Psoas muscle (tissue), 8 donors: ENCODE data around the gene DNAAF2. TPM values are rescaled to one million over a fixed set of nuclear protein-coding genes. Genes with fewer than 3 reads are reported as not detected.

Experiments
- ATAC-seq, 4 donors: fragments of 200-7000 bp; cut with Tn5 transposase; one replicate each; pipeline ENCODE4 v1.9.1; 2020; ENCODE audit warnings: moderate library complexity in 3 of 4, mild to moderate bottlenecking in 2 of 4
- DNase-seq, 2 donors: peaks; one replicate each; pipeline ENCODE4 v3.0.0-alpha.2; 2020
- H3K27ac ChIP-seq: fragments of 200-600 bp; one replicate; pipeline ENCODE4 v1.8.0; 2022
- H3K27me3 ChIP-seq, 3 donors: fragments of 200-600 bp in 1 of 3; one replicate each; pipeline versions ENCODE4 v1.6.1 to v1.8.0; 2013 to 2022; ENCODE audit warnings: low read length in 2 of 3, mild to moderate bottlenecking in 2 of 3, moderate library complexity in 1 of 3; ENCODE audit not compliant: insufficient read depth in 3 of 3
- H3K36me3 ChIP-seq, 2 donors: fragments of 200-600 bp in 1 of 2; one replicate each; pipeline versions ENCODE4 v1.6.1 to v1.8.0; 2013 to 2022; ENCODE audit warnings: low read depth in 1 of 2, mild to moderate bottlenecking in 1 of 2, moderate library complexity in 1 of 2; ENCODE audit not compliant: insufficient read depth in 1 of 2
- H3K4me1 ChIP-seq: fragments of 200-600 bp; one replicate; pipeline ENCODE4 v1.8.0; 2022
- H3K4me3 ChIP-seq: fragments of 200-600 bp; one replicate; pipeline ENCODE4 v1.8.0; 2022; ENCODE audit warnings: mild to moderate bottlenecking
- H3K9me3 ChIP-seq: fragments of 200-600 bp; one replicate; pipeline ENCODE4 v1.8.0; 2022
- WGBS, 3 donors: extraction: QIAGEN DNeasy Blood & Tissue Kit; methylation state at CpG; one replicate each; pipeline versions ENCODE4 v1.1.6 to v1.1.7; 2013; 5-methylcytosine and 5-hydroxymethylcytosine counted together
- intact Hi-C, 2 donors: fragments of 100-400 bp; cut with DNase I; formaldehyde crosslinking; loops; one replicate each; pipeline versions ENCODE4 v1.11.0 to v1.14.2; 2022
- polyA plus RNA-seq, 3 donors: library from polyadenylated mRNA; stranded (reverse); fragments of 200-250 nt; gene quantifications; one replicate each; pipeline ENCODE4 v1.2.3, GENCODE V29; 2013
- total RNA-seq, 4 donors: library from RNA; stranded (reverse); fragmentation: NEBNext Ultra II Directional in 2 of 4; extraction: Animal tissue kit (Norgen Biotek cat#: 25700) in 2 of 4; gene quantifications; one replicate each; pipeline versions ENCODE4 v1.2.1 to v1.2.4, GENCODE V29; 2021 to 2023
- TF ChIP-seq, protein P1 (sequence below): fragments of 200-600 bp; IDR thresholded peaks from one replicate; pipeline ENCODE4 v1.8.0; 2022; ENCODE audit warnings: antibody characterized with exemption
- donor health status: healthy with polysubstance abuse.
- donor health status: DM: no; HTN: no; CAD: no; lungs with moderate emphysema.
- donor health status: Bipolar disorder and iron deficiency.
- donor health status: healthy.
- donor health status: DM: yes; HTN: yes; CAD: no.
- donor health status: DM: no; HTN: no; CAD: no.
- donor health status: DM: no; HTN: no; CAD: no.
- donor health status: DM: yes; HTN: yes; CAD: no.

DNAAF2 gene
- total and polyA plus RNA-seq, 7 donors = 4.0 to 10.6 (median 6.0) TPM

DNA sequence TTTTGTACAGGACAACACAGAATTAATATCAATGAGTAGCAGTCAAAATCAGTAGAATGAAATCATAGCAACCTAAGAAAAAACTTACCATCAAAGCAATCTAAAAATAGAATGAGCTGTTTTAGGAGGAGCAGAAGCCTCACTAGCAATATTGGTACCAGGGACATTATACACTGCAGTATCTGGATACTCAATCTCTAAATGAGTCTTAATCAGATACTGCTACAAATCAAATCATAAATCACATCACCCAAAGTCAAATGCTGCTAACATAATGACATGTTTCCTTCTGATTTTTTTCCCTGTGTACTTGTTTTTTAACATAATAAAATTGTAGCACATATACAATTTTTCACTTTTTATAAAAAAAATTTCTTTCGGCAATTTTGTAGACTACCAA lies 56.9 kb downstream of the DNAAF2 start:
- intact Hi-C loops = no loop called here
- H3K27ac ChIP-seq = no peak overlapping the region
- no peak overlapping the region for H3K4me3 ChIP-seq
- H3K9me3 ChIP-seq = no peaks in the 10 kb centered on the region
- no peak for DNase-seq
- no peak for ATAC-seq
- peaks cover 14% of the 10 kb centered on the region for H3K4me1 ChIP-seq
- WGBS, 3 donors = 98 to 100% (median 100%) methylated on average over 1 of the region's 1 CpG
- TF ChIP-seq, protein P1, sequence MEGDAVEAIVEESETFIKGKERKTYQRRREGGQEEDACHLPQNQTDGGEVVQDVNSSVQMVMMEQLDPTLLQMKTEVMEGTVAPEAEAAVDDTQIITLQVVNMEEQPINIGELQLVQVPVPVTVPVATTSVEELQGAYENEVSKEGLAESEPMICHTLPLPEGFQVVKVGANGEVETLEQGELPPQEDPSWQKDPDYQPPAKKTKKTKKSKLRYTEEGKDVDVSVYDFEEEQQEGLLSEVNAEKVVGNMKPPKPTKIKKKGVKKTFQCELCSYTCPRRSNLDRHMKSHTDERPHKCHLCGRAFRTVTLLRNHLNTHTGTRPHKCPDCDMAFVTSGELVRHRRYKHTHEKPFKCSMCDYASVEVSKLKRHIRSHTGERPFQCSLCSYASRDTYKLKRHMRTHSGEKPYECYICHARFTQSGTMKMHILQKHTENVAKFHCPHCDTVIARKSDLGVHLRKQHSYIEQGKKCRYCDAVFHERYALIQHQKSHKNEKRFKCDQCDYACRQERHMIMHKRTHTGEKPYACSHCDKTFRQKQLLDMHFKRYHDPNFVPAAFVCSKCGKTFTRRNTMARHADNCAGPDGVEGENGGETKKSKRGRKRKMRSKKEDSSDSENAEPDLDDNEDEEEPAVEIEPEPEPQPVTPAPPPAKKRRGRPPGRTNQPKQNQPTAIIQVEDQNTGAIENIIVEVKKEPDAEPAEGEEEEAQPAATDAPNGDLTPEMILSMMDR = no peak
- H3K36me3 ChIP-seq = peaks cover 9 to 56% of the 10 kb centered on the region in 2 donors
- no peaks in the 10 kb centered on the region for H3K27me3 ChIP-seq

Other genes with a start within 250 kb of the DNAAF2 start
- gene RPS29, start 48.9 kb downstream of the DNAAF2 start, total RNA-seq = 1,000 to 10,000 TPM in 3 of 4 donors, 100 to 1,000 TPM in 1; 835 to 1,213 (median 1,105) TPM
- gene RPS29, start 48.9 kb downstream of the DNAAF2 start, polyA plus RNA-seq = 1,000 to 10,000 TPM; 2,670 to 3,711 (median 3,167) TPM
- gene LRR1, start 36.3 kb downstream of the DNAAF2 start, total RNA-seq = 1 to 10 TPM; 2.4 to 6.4 (median 4.7) TPM
- gene LRR1, start 36.3 kb downstream of the DNAAF2 start, polyA plus RNA-seq = 1 to 10 TPM; 4.5 to 7.2 (median 5.6) TPM
- gene RPL36AL, start 14.6 kb downstream of the DNAAF2 start, total RNA-seq = 100 to 1,000 TPM in 3 of 4 donors, 10 to 100 TPM in 1; 84.6 to 178 (median 152) TPM
- gene RPL36AL, start 14.6 kb downstream of the DNAAF2 start, polyA plus RNA-seq = 100 to 1,000 TPM; 366 to 522 (median 445) TPM
- gene MGAT2, start 14.4 kb downstream of the DNAAF2 start, total RNA-seq = 10 to 100 TPM in 1 of 4 donors, 1 to 10 TPM in 3; 8.0 to 12.4 (median 9.3) TPM
- gene MGAT2, start 14.4 kb downstream of the DNAAF2 start, polyA plus RNA-seq = 10 to 100 TPM in 2 of 3 donors, 1 to 10 TPM in 1; 5.5 to 11.4 (median 10.6) TPM
- gene POLE2, start 53.0 kb upstream of the DNAAF2 start, total RNA-seq = 1 to 10 TPM in 1 of 4 donors, under 1 TPM in 2, not detected in 1; 0.46 to 1.0 (median 0.96) TPM
- gene POLE2, start 53.0 kb upstream of the DNAAF2 start, polyA plus RNA-seq = 1 to 10 TPM in 1 of 3 donors, under 1 TPM in 2; 0.46 to 2.3 (median 0.48) TPM
- gene KLHDC1, start 57.9 kb upstream of the DNAAF2 start, total RNA-seq = 1 to 10 TPM; 5.3 to 7.6 (median 6.9) TPM
- gene KLHDC1, start 57.9 kb upstream of the DNAAF2 start, polyA plus RNA-seq = 1 to 10 TPM; 1.0 to 2.9 (median 2.4) TPM
- 10 to 100 TPM; 52.3 to 90.2 (median 69.5) TPM for gene KLHDC2, start 132.9 kb upstream of the DNAAF2 start, total RNA-seq
- gene KLHDC2, start 132.9 kb upstream of the DNAAF2 start, polyA plus RNA-seq = 10 to 100 TPM; 26.6 to 74.4 (median 53.2) TPM
- gene NEMF, start 217.5 kb upstream of the DNAAF2 start, total RNA-seq = 10 to 100 TPM; 52.8 to 68.3 (median 57.0) TPM
- gene NEMF, start 217.5 kb upstream of the DNAAF2 start, polyA plus RNA-seq = 10 to 100 TPM; 20.5 to 51.7 (median 20.9) TPM